GM13976 (cell line): ENCODE measurements around the gene ABCA6.

ENCODE experiments used
- DNase-seq: peaks from one replicate; pipeline ENCODE4 v3.0.0; 2012; ENCODE audit warnings: low spot score
- in situ Hi-C: fragments of 300-500 bp; cut with MboI; formaldehyde crosslinking; loops from one replicate; pipeline ENCODE4 v1.12.0; 2022; ENCODE audit warnings: low sequenced_read_pairs, mixed read lengths, inconsistent platforms; ENCODE audit not compliant: unreplicated experiment
- TF ChIP-seq, protein P1 (sequence below): IDR thresholded peaks from 2 replicates; pipeline ENCODE4 v1.5.1; 2012; ENCODE audit warnings: borderline replicate concordance, mild to moderate bottlenecking; ENCODE audit not compliant: insufficient read depth; ENCODE audit errors: extremely low read depth, missing control alignments, control extremely low read depth

The ABCA6 gene

DNA sequence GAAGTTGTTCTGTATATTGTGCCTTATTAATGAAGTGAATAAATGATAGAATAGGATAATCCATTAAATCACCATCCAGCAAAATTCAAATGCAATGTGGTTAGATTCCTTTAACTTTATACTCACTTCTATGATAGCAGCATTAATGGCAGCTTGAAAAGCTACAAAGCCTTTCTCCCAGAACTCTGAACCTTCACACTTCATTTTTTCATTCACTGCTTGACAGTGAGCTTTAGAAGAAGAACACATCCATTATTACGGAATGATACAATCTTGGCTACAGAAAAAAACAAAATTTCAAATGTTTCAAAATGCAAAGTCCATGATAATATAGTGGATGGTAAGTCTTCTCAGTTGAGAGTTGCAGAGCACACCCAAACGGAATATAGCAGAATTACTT is 97.3 kb downstream of the ABCA6 start:
- TF ChIP-seq, protein P1, sequence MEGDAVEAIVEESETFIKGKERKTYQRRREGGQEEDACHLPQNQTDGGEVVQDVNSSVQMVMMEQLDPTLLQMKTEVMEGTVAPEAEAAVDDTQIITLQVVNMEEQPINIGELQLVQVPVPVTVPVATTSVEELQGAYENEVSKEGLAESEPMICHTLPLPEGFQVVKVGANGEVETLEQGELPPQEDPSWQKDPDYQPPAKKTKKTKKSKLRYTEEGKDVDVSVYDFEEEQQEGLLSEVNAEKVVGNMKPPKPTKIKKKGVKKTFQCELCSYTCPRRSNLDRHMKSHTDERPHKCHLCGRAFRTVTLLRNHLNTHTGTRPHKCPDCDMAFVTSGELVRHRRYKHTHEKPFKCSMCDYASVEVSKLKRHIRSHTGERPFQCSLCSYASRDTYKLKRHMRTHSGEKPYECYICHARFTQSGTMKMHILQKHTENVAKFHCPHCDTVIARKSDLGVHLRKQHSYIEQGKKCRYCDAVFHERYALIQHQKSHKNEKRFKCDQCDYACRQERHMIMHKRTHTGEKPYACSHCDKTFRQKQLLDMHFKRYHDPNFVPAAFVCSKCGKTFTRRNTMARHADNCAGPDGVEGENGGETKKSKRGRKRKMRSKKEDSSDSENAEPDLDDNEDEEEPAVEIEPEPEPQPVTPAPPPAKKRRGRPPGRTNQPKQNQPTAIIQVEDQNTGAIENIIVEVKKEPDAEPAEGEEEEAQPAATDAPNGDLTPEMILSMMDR = no peak
- in situ Hi-C loops = no loop called here
- DNase-seq = no peak

DNA sequence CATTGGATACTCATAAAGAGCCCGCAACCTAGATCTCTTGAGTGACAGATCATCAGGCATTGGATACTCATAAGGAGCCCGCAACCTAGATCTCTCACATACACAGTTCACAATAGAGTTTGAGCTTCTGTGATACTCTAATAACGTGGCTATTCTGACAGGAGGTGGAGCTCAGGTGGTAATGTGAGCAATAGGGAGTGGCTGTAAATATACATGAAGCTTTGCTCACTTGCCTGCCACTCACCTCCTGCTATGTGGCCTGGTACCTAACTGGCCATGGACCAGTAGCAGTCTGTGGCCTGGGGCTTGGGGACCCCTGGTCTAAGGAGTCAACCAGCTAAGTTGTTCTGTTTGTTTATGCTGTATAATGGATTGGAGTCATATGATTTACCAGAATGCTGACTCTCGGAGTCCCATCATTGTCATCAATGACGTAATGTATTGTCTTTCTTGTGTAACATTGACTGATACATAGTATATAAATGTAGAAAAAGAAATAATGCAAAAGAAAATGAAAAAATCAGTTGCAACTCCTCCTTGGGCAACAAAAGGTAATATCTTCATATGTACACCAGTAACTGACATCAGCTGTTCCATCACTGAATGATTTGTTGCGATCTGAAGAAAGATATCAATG is 98.5 kb downstream of the ABCA6 start:
- in situ Hi-C loops = no loop called here
- TF ChIP-seq, protein P1 = no peak
- DNase-seq = no peak

DNA sequence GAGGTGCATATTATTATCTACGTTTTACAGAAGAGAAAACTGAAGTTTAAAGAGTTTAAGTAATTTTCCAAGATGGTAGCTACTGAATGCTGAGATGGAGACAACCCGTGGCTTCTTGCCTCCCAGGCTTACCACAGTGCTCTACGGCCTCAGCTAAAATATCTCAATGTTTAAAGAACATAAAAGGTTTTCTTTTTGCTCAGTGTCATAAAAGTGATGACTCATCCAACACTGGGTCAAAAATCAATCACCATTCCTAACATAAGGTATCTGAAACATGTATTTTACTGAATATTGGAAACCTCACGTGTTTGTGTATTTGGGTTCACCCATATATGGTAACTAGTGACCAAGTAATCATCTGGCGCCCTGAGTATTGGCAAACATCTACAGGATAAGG is 99.4 kb downstream of the ABCA6 start:
- TF ChIP-seq, protein P1 = no peak
- in situ Hi-C loops = no loop called here
- no peak for DNase-seq

DNA sequence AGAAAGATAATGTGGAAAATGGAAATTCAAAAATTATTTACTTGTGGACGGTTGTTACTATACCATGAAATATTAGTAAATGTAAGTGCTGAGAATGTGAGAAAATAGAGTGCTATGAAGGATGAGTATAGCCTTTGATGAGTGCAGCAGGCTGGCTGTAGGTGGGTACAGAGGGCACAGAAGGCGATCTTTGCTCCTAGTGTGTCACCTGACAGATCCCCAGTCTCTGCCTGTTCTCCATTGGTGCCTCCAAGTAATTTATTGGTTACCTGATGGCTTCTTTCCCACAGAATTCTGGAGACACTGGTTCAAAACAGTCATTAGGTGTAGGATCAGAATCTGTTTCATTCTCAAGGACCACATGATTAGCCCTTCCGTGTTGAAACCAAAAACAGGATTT is 109.9 kb downstream of the ABCA6 start:
- no peak for DNase-seq
- TF ChIP-seq, protein P1 = no peak
- in situ Hi-C loops = no loop called here

DNA sequence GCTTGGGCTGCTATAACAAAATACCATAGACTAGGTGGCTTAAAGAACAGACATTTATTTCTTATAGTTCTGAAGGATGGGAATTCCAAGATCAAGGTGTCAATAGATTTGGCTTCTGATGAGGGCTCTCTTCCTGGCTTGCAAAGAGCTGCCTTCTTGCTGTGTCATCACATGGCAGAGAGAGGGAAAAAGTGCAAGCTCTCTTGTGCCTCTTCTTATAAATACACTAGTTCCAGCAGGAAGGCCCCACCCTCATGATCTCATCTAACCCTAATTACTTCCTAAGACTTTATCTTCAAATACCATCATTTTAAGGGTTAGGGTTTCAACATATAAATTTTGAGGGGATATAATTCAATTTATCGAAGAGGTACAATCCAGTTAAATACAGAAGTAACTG is 111.5 kb downstream of the ABCA6 start:
- TF ChIP-seq, protein P1 = no peak
- in situ Hi-C loops = no loop called here
- DNase-seq = no peak
